HepG2 (cell line): ENCODE measurements around the gene VSIG10L. TPM values are rescaled to one million over a fixed set of nuclear protein-coding genes. Genes with fewer than 3 reads are reported as not detected.

ENCODE experiments used
- ATM ChIP-seq: fragments of 450-650 bp; IDR thresholded peaks from 2 replicates; pipeline ENCODE4 v1.7.1; 2017; ENCODE audit warnings: mild to moderate bottlenecking, borderline replicate concordance
- FOXO1 ChIP-seq: sonication (generic); formaldehyde crosslinking; IDR thresholded peaks from 2 replicates; pipeline ENCODE4 v1.4.0; 2020; ENCODE audit warnings: missing genetic modification reagents
- HNRNPK ChIP-seq: fragments of 200-400 bp; formaldehyde crosslinking; IDR thresholded peaks from 2 replicates; pipeline ENCODE4 v1.6.1; 2018; ENCODE audit warnings: low read length, low read depth, moderate library complexity, mild to moderate bottlenecking; ENCODE audit not compliant: poor library complexity, severe bottlenecking
- HOXA7 ChIP-seq: sonication (generic); formaldehyde crosslinking; IDR thresholded peaks from 2 replicates; pipeline ENCODE4 v1.8.1; 2022; ENCODE audit warnings: mild to moderate bottlenecking, missing genetic modification reagents, moderate library complexity
- NFE2L2 ChIP-seq: fragments of 150-350 bp; IDR thresholded peaks from 2 replicates; pipeline ENCODE4 v1.6.1; 2014; ENCODE audit warnings: low read length
- PLRG1 ChIP-seq: fragments of 450-650 bp; conservative IDR thresholded peaks from 2 replicates; pipeline ENCODE4 v1.6.1; 2016
- PPARG ChIP-seq: conservative IDR thresholded peaks from 2 replicates; pipeline ENCODE4 v1.6.1; 2016; ENCODE audit warnings: missing biosample characterization, missing genetic modification reagents
- RARA ChIP-seq: IDR thresholded peaks from 2 replicates; pipeline ENCODE4 v1.6.1; 2016; ENCODE audit warnings: missing genetic modification reagents, missing compliant biosample characterization
- RBM39 ChIP-seq: fragments of 200-400 bp; formaldehyde crosslinking; IDR thresholded peaks from one replicate; pipeline ENCODE4 v1.6.1; 2018; ENCODE audit warnings: antibody characterized with exemption, mild to moderate bottlenecking, low read depth, low read length; ENCODE audit not compliant: poor library complexity, severe bottlenecking
- SOX5 ChIP-seq: IDR thresholded peaks from 2 replicates; pipeline ENCODE4 v1.6.1; 2016; ENCODE audit warnings: borderline replicate concordance
- U2AF2 ChIP-seq: fragments of 200-400 bp; formaldehyde crosslinking; IDR thresholded peaks from 2 replicates; pipeline ENCODE4 v1.6.1; 2017; ENCODE audit warnings: low read depth, mild to moderate bottlenecking, low read length
- ZFP41 ChIP-seq: sonication (generic); formaldehyde crosslinking; IDR thresholded peaks from 2 replicates; pipeline ENCODE4 v1.4.0; 2020; ENCODE audit warnings: mild to moderate bottlenecking, missing genetic modification reagents, borderline replicate concordance
- ZKSCAN5 ChIP-seq: sonication (generic); formaldehyde crosslinking; IDR thresholded peaks from 2 replicates; pipeline ENCODE4 v1.5.1; 2020; ENCODE audit warnings: mild to moderate bottlenecking, missing genetic modification reagents
- ZMAT3 ChIP-seq: sonication (generic); formaldehyde crosslinking; conservative IDR thresholded peaks from 2 replicates; pipeline ENCODE4 v1.7.0; 2021; ENCODE audit warnings: missing genetic modification reagents
- ZMYM2 ChIP-seq: sonication (generic); formaldehyde crosslinking; IDR thresholded peaks from 2 replicates; pipeline ENCODE4 v1.8.0; 2022; ENCODE audit warnings: mild to moderate bottlenecking, missing genetic modification reagents
- ZNF143 ChIP-seq: sonication (generic); formaldehyde crosslinking; IDR thresholded peaks from 2 replicates; pipeline ENCODE4 v1.4.0; 2020; ENCODE audit warnings: missing genetic modification reagents
- ZNF567 ChIP-seq: sonication (generic); formaldehyde crosslinking; IDR thresholded peaks from 2 replicates; pipeline ENCODE4 v1.8.1; 2023; ENCODE audit warnings: mild to moderate bottlenecking, missing genetic modification reagents, borderline replicate concordance
- ZNF616 ChIP-seq: sonication (generic); formaldehyde crosslinking; IDR thresholded peaks from 2 replicates; pipeline ENCODE4 v1.5.0; 2020; ENCODE audit warnings: low read depth, mild to moderate bottlenecking, missing genetic modification reagents
- ZNF629 ChIP-seq: sonication (generic); formaldehyde crosslinking; conservative IDR thresholded peaks from 2 replicates; pipeline ENCODE4 v1.5.0; 2020; ENCODE audit warnings: missing genetic modification reagents
- ZNF782 ChIP-seq: sonication (generic); formaldehyde crosslinking; IDR thresholded peaks from 2 replicates; pipeline ENCODE4 v1.4.0; 2020; ENCODE audit warnings: missing genetic modification reagents, mild to moderate bottlenecking, borderline replicate concordance
- ZNF839 ChIP-seq: sonication (generic); formaldehyde crosslinking; IDR thresholded peaks from 2 replicates; pipeline ENCODE4 v1.4.0; 2020; ENCODE audit warnings: missing genetic modification reagents, mild to moderate bottlenecking, borderline replicate concordance
- polyA plus RNA-seq, 8 experiments: library from polyadenylated mRNA; depleted of rRNA in 3 of 8; stranded (reverse) in 7 of 8; unstranded in 1 of 8; fragments of >200 nt; fragmentation: Illumina TruSeq in 4 of 8; extraction: Trizol in 4 of 8; gene quantifications; 2 replicates each; pipeline versions ENCODE4 v1.2.1 to v1.2.3, GENCODE V29; 2011 to 2016; ENCODE audit warnings: low read depth in 4 of 8, missing spikeins in 1 of 8, mixed read lengths in 1 of 8; ENCODE audit not compliant: insufficient read depth in 1 of 8
- total RNA-seq, 5 experiments: library from RNA; depleted of rRNA; stranded (reverse); fragments of >200 nt; fragmentation: Illumina TruSeq; extraction: Trizol; gene quantifications; 2 replicates each; pipeline ENCODE4 v1.2.3, GENCODE V29; 2016; ENCODE audit warnings: low read depth in 1 of 5
- TF ChIP-seq, protein P1 (sequence below): sonication (generic); formaldehyde crosslinking; IDR thresholded peaks from 2 replicates; pipeline ENCODE4 v1.8.1; 2023; ENCODE audit warnings: mild to moderate bottlenecking, missing genetic modification reagents
- TF ChIP-seq, protein P2 (sequence below): sonication (generic); formaldehyde crosslinking; IDR thresholded peaks from 2 replicates; pipeline ENCODE4 v1.5.1; 2020; ENCODE audit warnings: mild to moderate bottlenecking, missing genetic modification reagents, moderate library complexity
- TF ChIP-seq, protein P3 (sequence below): sonication (generic); formaldehyde crosslinking; IDR thresholded peaks from 2 replicates; pipeline ENCODE4 v1.5.1; 2020; ENCODE audit warnings: missing genetic modification reagents, mild to moderate bottlenecking, borderline replicate concordance
- TF ChIP-seq, protein P4 (sequence below), 2 experiments: fragments of 450-650 bp in 1 of 2; sonication (generic) in 1 of 2; formaldehyde crosslinking; IDR thresholded peaks; 2 replicates each; pipeline versions ENCODE4 v1.5.0 to v1.8.0; 2020 to 2022; ENCODE audit warnings: mild to moderate bottlenecking in 1 of 2, missing genetic modification reagents in 1 of 2

Gene VSIG10L
- total and polyA plus RNA-seq, 2 of the 13 experiments (the other 11 are each of a cell fraction or from before 2014, with no cell fraction given) = 2.7 to 8.5 TPM

DNA sequence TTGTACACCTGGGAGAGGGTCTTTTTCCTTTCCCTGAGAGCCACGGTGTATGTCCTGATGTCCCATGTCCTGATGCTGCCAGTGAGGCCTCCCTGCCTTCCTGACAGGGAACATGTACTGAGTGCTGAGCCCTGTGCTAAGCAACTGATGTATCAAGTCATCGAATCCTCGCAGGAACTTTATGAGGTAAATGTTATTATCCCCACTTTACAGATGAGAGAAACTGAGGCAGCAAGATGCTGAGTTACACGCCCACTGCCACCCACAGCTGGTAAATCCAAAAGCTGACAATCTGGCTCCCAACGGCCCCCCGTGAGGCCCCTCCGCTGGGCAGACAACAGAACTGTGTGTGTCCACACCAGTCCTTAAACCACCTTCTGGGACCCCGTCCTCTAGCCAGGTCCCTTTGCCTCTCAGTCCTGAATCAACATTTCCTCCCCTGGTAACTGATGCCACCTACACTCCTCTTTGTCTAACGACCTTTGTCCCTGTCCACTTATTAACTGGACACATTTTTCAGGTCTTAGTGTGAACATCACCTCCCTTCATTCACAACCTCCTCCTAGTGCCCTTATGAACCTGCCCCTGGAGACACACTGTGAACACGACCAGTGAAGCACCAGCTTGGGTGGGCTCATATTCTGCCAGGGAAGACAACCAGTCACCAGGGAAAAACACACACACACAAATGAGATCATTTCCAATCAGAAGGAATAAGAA is 5.4 kb upstream of the VSIG10L start (continued):
- no peak for TF ChIP-seq ZNF839 (CRISPR knock-in tag)
- TF ChIP-seq, protein P1, sequence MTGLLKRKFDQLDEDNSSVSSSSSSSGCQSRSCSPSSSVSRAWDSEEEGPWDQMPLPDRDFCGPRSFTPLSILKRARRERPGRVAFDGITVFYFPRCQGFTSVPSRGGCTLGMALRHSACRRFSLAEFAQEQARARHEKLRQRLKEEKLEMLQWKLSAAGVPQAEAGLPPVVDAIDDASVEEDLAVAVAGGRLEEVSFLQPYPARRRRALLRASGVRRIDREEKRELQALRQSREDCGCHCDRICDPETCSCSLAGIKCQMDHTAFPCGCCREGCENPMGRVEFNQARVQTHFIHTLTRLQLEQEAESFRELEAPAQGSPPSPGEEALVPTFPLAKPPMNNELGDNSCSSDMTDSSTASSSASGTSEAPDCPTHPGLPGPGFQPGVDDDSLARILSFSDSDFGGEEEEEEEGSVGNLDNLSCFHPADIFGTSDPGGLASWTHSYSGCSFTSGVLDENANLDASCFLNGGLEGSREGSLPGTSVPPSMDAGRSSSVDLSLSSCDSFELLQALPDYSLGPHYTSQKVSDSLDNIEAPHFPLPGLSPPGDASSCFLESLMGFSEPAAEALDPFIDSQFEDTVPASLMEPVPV (CRISPR knock-in tag) = no peak
- TF ChIP-seq, protein P2, sequence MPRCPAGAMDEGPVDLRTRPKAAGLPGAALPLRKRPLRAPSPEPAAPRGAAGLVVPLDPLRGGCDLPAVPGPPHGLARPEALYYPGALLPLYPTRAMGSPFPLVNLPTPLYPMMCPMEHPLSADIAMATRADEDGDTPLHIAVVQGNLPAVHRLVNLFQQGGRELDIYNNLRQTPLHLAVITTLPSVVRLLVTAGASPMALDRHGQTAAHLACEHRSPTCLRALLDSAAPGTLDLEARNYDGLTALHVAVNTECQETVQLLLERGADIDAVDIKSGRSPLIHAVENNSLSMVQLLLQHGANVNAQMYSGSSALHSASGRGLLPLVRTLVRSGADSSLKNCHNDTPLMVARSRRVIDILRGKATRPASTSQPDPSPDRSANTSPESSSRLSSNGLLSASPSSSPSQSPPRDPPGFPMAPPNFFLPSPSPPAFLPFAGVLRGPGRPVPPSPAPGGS = no peak
- TF ChIP-seq, protein P3, sequence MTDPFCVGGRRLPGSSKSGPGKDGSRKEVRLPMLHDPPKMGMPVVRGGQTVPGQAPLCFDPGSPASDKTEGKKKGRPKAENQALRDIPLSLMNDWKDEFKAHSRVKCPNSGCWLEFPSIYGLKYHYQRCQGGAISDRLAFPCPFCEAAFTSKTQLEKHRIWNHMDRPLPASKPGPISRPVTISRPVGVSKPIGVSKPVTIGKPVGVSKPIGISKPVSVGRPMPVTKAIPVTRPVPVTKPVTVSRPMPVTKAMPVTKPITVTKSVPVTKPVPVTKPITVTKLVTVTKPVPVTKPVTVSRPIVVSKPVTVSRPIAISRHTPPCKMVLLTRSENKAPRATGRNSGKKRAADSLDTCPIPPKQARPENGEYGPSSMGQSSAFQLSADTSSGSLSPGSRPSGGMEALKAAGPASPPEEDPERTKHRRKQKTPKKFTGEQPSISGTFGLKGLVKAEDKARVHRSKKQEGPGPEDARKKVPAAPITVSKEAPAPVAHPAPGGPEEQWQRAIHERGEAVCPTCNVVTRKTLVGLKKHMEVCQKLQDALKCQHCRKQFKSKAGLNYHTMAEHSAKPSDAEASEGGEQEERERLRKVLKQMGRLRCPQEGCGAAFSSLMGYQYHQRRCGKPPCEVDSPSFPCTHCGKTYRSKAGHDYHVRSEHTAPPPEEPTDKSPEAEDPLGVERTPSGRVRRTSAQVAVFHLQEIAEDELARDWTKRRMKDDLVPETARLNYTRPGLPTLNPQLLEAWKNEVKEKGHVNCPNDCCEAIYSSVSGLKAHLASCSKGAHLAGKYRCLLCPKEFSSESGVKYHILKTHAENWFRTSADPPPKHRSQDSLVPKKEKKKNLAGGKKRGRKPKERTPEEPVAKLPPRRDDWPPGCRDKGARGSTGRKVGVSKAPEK (CRISPR knock-in tag) = no peak
- TF ChIP-seq RARA = peak; percentile 71
- TF ChIP-seq ZNF567 (CRISPR knock-in tag) = no peak
- no peak for TF ChIP-seq RBM39
- peak; percentile 30; the same call in 1 of the 2 replicates for TF ChIP-seq PPARG (CRISPR knock-in tag)
- TF ChIP-seq ZNF143 (CRISPR knock-in tag) = no peak
- TF ChIP-seq NFE2L2 = no peak
- TF ChIP-seq FOXO1 = no peak
- TF ChIP-seq HOXA7 = no peak
- no peak for TF ChIP-seq U2AF2
- no peak for TF ChIP-seq ZNF616 (CRISPR knock-in tag)
- no peak for TF ChIP-seq ZFP41
- TF ChIP-seq ZNF782 = no peak
- no peak for TF ChIP-seq ATM
- TF ChIP-seq SOX5 (CRISPR knock-in tag) = peak; percentile 29; the same call in 1 of the 2 replicates
- TF ChIP-seq ZMAT3 = no peak
- TF ChIP-seq PLRG1 = no peak
- peak; percentile 52; the same call in 1 of the 2 replicates for TF ChIP-seq ZNF629 (CRISPR knock-in tag)
- no peak for TF ChIP-seq HNRNPK
- no peak for TF ChIP-seq ZMYM2 (CRISPR knock-in tag)
- TF ChIP-seq ZKSCAN5 (CRISPR knock-in tag) = peak; percentile 88
- TF ChIP-seq, protein P4, sequence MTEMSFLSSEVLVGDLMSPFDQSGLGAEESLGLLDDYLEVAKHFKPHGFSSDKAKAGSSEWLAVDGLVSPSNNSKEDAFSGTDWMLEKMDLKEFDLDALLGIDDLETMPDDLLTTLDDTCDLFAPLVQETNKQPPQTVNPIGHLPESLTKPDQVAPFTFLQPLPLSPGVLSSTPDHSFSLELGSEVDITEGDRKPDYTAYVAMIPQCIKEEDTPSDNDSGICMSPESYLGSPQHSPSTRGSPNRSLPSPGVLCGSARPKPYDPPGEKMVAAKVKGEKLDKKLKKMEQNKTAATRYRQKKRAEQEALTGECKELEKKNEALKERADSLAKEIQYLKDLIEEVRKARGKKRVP (CRISPR knock-in tag; IDR thresholded peaks at IDR 0.05) = no peak
